NCI-H510A treated with DMSO at 0.1 percent for 48 hours (cell line): Measurements from ENCODE around the gene HSPA1B.
"Not testable (repeated sequence)": the region's sequence is repeated elsewhere in the genome, so short reads cannot be mapped to it uniquely, and the experiment has no call there.

Experiments
- DNase-seq: peaks from one replicate; lab custom pipeline; 2025; lab: John Stamatoyannopoulos, UW

HSPA1B gene

DNA sequence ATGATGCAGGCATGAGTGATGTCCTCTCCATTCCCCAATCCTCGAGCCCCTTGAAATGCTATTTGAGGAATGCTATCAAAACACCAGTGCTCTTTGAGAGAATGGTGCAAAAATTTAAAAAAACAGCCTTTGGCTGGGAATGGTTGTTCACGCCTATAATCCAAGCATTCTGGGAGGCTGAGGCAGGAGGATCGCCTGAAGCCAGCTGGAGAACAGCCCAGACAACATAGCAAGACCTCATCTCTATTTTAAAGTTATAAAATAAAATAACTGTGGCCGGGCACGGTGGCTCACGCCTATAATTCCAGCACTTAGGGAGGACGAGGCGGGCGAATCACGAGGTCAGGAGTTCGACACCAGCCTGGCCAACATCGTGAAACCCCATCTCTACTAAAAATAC, 27.8 kb upstream of the HSPA1B start:
- DNase-seq = no peak

DNA sequence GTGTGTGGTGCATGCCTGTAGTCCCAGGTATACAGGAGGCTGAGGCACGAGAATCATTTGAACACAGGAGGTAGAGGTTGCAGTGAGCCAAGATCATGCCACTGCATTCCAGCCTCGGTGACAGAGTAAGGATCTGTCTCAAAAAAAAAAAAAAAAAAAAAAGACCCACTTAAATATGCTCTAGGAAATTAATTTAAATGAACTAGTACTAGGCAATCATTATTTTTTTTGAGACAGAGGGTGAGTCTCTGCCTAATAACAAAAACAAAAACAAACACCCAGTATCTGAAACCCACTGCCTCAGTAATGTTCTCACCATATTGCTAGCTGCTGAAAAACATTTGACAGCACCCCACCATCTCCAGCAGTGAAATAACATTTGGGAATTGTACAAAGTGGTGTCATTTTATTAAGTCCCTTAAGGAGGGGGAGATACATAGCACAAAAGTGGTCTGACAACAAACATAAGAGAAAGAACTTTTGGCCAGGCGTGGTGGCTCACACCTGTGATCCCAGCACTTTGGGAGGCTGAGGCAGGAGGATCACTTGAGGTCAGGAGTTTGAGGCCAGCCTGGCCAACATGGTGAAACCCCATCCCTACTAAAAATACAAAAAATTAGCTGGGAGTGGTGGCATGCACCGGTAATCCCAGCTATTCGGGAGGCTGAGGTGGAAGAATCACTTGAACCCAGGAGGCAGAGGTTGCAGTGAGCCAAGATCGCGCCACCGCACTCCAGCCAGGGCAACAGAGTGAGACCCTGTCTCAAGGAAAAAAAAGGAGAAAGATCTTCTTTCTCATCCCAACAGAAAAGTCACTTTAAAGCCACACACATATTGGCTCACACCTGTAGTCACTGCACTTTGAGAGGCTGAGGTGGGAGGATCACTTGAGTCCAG, 26.3 kb upstream of the HSPA1B start:
- DNase-seq = not testable (repeated sequence)

DNA sequence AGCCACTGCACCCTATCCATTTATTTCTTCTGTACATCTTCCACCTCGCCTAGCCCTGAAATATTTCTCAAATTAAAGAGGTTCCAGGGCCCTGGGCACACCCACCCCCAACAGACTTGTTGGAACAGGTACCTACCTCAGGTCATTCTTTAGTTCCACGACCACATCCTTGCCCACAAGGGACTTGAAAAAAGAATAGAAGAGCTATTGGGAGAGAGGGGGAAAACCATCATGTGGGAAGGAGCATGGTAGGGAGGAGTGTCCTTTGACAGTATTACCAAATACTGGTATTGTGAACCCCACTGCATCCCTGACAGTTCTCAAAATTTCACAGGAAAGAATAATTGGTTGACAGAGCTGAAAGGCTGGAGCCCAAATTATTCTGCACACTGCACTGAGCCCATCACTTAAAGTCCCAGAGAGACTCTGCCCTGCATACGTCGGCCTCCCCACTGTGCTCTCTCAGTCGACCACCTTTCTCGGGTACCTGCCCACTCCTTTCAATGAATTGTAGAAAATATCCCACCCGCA, 21.5 kb upstream of the HSPA1B start:
- DNase-seq = no peak

DNA sequence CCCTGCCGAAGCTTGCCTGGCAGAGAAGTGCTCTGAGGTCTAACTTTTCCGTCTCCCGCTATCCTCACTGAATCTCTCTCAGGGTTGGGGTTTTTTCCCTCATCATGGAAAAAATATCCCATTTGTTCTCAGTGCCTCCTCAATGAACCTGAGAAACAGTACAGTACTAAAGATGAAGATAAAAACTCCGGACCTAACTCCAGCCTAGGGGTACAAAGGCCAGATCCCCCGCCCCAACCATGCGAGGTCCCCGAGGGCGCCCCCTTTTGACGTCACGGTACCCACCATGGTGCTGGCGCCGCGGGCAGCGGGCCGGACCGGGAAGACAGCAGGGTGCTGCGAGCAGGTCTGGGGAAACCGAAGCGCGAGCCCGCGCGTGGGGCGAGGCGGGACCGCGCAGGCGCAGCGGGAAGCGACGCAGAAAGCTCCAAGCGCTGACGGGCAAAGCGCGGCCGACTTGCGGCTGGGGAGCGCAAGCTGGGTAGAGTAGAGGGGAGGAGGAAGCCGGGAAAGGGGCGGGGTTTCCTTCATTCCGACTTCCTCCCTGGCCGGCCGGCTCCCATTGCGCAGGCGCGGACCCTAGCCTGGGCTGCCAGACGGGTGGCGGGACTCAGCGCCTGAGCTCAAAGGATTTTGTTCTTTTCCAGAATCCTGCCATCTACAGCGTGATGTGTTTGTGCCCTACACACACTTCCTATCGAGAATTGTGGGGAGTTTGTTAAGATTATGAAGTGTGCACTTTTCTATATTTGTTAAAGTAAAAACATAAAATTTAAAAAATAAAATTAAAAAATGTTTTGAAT, 20.9 kb upstream of the HSPA1B start, which contains the start of gene LSM2:
LSM2 (minus strand) TSS at position 497 of the 803 bp plus-strand sequence; CDS start at position 288, 209 bp downstream.
- peak; percentile 96 for DNase-seq

DNA sequence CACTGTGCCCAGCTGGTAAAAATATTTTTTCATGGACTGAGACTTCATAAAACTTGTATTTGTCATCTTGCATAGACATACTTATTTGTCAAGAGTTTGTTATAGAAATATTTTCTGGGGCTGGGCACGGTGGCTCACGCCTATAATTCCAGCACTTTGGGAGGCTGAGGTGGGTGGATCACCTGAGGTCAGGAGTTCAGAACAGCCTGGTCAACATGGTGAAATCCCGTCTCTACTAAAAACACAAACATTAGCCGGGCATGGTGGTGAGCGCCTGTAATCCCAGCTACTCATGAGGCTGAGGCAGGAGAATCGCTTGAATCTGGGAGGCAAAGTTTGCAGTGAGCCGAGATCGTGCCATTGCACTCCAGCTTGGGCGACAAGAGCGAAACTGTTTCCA, 18.9 kb upstream of the HSPA1B start:
- DNase-seq = not testable (repeated sequence)

DNA sequence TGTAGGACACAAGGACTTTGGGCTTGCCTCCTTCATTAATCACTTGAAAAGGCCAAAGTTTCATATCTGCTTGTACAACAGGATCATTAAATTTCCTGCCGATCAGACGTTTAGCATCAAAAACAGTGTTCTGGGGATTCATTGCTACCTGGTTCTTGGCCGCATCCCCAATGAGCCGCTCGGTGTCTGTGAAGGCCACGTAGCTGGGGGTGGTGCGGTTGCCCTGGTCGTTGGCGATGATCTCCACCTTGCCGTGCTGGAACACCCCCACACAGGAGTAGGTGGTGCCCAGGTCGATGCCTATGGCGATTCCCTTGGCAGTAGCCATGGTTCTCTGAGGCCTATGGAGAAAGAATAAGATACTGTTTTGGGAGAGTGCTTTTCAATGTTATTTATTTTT, 15.9 kb upstream of the HSPA1B start:
- DNase-seq = no peak

DNA sequence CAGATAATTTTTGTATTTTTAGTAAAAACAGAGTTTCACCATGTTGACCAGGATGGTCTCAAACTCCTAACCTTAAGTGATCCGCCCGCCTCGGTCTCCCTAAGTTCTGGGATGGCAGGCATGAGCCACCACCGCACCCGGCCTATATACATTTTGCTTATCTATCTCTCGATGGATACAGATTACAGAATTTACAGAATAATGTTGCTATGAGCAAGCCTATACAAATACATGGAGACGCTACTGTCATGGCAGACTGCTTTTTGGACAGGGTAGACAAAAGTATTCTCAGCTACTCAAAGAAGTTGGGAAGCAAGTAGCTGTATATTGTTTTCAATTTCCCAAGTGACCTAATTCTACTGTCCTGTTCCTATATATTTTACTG, 14.1 kb upstream of the HSPA1B start:
- no peak for DNase-seq

DNA sequence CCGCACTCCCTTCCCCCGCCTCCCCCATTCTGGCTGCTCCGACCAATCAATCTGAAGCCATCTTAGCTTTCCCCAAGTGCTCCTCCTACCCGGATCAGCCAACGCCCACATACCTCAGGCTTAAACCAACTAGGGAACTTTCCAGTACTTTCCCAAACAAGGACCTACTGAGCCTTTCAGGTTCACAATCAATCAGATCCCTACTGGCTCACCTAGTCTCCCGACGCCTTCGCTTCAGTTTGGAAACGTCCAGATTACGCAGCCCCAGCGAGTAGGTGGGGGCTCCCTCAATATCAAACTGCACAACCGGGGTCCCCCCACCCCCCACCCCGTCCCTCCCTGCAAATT, 12.9 kb upstream of the HSPA1B start:
- DNase-seq = peak; percentile 99

DNA sequence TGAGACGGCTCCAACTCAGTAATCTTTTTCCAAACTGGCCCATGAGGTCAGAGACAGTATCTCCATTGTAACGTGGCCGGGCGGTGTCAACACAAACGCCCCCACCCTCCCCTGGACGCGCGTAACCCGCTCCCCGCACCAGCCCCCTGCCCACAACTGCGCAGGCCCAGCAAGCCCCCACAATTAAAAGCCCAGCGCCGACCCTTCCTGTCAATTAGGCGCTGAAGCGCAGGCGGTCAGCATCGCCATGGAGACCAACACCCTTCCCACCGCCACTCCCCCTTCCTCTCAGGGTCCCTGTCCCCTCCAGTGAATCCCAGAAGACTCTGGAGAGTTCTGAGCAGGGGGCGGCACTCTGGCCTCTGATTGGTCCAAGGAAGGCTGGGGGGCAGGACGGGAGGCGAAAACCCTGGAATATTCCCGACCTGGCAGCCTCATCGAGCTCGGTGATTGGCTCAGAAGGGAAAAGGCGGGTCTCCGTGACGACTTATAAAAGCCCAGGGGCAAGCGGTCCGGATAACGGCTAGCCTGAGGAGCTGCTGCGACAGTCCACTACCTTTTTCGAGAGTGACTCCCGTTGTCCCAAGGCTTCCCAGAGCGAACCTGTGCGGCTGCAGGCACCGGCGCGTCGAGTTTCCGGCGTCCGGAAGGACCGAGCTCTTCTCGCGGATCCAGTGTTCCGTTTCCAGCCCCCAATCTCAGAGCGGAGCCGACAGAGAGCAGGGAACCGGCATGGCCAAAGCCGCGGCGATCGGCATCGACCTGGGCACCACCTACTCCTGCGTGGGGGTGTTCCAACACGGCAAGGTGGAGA, 12.3 kb upstream of the HSPA1B start, which contains the start of the genes HSPA1A and HSPA1L:
HSPA1A (plus strand) TSS at position 519 of the 814 bp plus-strand sequence; CDS start at position 733, 214 bp downstream.
HSPA1L (minus strand) TSS at position 259 of the 814 bp plus-strand sequence. CDS start 3,311 bp downstream, outside the sequence.
- peak; percentile 99 for DNase-seq

DNA sequence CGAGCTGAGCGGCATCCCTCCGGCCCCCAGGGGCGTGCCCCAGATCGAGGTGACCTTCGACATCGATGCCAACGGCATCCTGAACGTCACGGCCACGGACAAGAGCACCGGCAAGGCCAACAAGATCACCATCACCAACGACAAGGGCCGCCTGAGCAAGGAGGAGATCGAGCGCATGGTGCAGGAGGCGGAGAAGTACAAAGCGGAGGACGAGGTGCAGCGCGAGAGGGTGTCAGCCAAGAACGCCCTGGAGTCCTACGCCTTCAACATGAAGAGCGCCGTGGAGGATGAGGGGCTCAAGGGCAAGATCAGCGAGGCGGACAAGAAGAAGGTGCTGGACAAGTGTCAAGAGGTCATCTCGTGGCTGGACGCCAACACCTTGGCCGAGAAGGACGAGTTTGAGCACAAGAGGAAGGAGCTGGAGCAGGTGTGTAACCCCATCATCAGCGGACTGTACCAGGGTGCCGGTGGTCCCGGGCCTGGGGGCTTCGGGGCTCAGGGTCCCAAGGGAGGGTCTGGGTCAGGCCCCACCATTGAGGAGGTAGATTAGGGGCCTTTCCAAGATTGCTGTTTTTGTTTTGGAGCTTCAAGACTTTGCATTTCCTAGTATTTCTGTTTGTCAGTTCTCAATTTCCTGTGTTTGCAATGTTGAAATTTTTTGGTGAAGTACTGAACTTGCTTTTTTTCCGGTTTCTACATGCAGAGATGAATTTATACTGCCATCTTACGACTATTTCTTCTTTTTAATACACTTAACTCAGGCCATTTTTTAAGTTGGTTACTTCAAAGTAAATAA, 10.2 kb upstream of the HSPA1B start:
- not testable (repeated sequence) for DNase-seq

DNA sequence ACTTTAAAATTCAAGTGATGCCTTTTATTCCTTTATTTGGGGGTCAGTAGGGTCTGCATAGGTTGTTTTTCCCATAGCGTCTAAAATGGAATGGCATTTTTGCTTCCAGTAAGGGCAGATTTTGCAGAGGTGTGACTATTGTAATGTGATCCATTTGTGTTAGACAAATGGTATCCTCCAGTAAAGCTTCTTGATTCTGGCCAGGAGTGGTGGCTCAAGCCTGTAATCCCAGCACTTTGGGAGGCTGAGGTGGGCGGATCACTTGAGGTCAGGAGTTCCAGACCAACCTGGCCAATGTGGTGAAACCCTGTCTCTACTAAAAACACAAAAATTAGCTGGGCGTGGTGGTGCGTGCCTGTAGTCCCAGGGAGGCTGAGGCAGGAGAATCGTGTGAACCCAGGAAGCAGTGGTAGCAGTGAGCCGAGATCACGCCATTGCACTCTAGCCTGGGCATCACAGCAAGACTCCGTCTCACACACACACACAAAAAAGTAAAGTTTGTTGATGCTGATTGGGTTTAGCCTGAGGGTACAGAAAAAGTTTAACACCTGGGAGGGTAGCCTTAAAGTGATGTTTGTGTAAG, 9.5 kb upstream of the HSPA1B start:
- DNase-seq = not testable (repeated sequence)

DNA sequence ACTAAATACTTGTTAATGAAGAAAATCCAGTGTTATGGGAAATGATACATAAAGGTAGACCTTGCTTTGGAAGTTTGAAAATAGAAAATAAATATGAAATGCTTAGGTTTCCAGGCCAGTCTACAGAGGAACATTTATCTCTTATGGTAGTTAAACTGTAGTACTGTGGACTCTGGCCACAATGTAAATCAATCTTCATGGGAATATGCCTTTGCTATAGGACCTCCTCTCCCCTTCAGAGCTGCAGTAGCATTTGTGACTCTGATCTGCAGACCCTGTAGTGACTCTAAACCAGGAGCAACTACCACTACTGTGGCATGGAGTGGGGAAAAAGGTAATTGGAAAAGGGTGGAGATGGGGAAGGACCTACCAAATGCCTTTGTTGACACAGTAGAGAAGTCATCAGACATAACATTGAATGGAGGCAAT, 7.7 kb upstream of the HSPA1B start:
- no peak for DNase-seq

DNA sequence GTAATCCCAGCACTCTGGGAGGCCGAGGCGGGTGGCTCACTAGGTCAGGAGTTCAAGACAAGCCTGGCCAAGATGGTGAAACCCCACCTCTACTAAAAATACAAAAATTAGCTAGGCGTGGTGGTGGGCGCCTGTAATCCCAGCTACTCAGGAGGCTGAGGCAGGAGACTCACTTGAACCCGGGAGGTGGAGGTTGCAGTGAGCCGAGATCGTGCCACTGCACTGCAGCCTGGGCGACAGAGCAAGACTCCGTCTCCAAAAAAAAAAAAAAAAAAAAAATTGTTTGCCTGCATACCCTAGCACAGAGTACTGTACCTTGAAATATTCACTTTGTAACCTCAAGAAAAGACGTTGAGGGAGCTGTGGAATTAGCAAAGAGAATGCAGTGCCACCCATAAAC, 7.1 kb upstream of the HSPA1B start:
- DNase-seq = not testable (repeated sequence)

DNA sequence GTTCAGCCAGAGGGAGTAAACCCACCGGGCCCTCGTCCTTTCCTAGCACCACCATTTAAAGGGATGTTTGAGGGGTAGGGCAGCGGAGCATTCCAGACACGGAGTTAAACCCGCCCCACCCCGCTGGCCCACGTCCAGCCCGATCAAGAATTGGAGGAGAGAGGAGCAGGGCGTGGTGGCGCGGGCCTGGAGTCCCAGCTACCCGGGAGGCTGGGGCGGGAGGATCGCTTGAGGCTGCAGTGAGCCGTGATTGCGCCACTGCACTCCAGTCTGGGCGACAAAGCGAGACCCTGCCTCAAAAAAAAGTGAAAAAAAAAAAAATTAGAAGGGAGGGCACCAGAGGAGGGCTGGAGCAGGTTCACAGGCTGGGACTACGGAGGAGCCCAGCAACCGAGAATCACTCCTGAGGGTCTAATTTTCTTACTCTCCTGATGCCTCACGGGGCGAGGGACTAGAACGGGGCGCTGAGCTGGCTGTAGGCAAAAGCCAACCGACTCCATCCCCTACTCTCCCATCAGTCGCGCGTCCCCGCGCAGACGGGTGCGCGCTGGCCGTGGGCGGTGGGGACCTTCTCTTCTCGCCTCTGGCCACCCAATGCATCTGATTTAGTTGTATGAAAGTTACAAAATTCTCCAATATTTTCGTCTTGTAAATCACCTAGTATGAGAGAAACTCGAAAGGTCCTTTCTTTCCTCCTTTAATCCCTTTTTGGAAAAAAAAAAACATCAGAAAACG, 6.1 kb upstream of the HSPA1B start:
- peak; percentile 85 for DNase-seq

DNA sequence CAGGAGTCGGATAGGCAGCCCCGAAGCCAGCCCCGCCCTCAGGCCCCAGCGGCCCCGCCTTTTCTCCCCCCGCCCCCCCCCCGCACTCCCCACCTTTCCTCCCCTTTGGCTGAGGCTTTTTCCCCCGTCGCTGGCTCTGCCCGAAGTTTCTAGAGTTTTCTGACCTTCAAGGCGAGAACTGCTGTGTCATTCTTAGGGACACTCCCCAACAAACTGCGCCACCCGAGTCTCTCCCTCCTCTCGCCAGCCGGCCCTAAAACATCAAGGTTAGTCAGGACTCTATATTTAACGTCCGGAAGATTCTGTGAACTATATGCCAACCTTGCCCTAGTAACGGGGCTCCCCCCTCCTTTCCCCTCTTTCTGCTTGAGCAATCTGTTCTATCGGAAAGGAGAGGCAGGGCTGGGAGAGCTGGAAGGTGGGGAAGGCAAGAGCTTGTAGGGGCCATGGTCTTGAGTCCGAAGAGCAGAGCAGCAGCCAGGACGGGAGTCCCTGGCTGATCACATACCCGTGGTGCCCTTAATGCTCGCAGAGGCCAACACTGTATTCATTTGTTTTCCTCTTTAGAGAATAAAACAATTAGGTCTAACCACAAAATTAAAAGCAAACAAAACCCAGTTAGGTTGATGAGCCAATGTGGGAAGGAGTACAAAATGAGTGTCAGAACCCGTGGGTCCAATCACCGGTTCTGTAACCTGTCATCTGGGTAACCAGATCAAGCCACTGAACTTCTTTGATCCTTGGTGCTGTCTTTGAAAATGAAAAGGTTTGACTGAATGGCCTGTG, 5.3 kb upstream of the HSPA1B start:
- peak; percentile 85 for DNase-seq

DNA sequence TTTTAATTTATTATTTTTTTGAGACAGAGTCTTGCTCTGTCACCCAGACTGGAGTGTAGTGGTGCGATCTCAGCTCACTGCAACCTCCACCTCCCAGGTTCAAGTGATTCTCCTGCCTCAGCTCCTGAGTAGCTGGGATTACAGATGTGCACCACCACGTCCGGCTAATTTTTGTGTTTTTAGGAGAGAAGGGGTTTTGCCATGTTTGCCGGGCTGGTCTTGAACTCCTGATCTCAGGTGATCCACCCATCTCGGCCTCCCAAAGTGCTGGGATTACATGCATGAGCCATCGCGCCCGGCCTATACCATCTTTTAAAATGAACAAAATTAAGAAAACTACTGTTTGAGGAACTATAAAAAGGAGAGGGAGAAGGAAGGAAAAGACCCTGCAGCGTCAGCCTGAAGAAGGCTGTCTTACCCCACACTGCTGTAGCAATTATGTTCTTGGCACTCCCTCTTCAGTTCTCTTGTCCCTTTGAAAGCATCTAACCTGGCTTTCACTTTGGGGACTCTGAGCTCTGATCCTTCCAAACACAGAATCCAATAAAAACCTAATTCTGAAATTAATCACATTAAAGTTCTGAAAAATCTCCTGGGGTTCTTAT, 3.8 kb upstream of the HSPA1B start:
- not testable (repeated sequence) for DNase-seq

DNA sequence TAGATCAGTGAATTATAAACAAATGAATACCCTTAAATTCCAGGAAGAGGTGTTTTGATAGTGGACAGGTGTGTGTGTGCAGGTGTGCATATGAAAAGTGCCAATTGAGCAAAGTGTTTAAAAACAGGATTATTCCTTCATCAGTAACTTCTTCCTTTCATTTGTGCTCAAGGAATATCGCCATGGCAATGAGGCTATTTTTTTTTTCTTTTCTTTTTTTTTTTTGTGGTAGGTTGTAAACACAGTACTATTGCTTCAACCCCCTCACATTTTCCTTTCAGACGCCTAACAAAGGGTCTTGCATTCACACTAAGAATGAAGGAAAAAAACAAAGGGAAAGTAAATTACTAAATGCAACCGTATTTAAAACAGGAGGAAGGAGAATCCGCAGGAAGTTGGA, 2.0 kb upstream of the HSPA1B start:
- DNase-seq = no peak

DNA sequence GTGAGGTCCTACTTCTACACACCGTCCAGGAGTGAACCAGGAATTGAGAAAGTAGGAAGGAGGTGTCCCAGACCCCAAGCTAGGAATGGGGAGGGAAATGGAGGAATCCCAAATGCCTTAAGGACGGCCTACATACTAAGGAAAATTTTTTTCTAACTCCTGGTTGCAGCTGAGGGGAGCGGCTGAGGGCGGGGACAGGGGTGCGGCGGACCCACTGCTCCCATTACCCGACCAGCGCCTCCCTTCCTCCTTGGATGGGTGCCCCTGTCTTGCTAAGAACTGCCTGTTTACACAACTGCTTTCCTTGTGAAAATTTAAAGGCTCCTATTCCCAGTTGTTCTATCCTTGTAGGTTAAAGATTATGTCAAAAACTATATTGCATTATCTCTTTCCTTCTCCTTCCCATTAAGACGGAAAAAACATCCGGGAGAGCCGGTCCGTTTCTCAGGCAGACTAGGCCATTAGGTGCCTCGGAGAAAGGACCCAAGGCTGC, 699 bp upstream of the HSPA1B start:
- no peak for DNase-seq
